Myocyte (in vitro differentiated cells): ENCODE results near the gene KAT6B. TPM values are rescaled to one million over a fixed set of nuclear protein-coding genes. Genes with fewer than 3 reads are reported as not detected.
"Not testable (repeated sequence)": the region's sequence is repeated elsewhere in the genome, so short reads cannot be mapped to it uniquely, and the experiment has no call there.

Experiments
- DNase-seq: peaks from one replicate; pipeline ENCODE4 v3.0.0-alpha.2; 2012; ENCODE audit warnings: low read depth
- total RNA-seq: library from RNA; depleted of rRNA; stranded (reverse); fragments of >200 nt; gene quantifications from 2 replicates; pipeline ENCODE4 v1.2.3, GENCODE V29; 2014

KAT6B gene
- total RNA-seq, 1 donor from 2014 or later, result 13.1 TPM

- no peak for DNase-seq
These were observed 207.2 kb downstream of the KAT6B start for GRCh38 chr10:75033399-75034130.

GRCh38 chr10:75034131-75034512, 207.7 kb downstream of the KAT6B start:
- DNase-seq, result no peak

DNA sequence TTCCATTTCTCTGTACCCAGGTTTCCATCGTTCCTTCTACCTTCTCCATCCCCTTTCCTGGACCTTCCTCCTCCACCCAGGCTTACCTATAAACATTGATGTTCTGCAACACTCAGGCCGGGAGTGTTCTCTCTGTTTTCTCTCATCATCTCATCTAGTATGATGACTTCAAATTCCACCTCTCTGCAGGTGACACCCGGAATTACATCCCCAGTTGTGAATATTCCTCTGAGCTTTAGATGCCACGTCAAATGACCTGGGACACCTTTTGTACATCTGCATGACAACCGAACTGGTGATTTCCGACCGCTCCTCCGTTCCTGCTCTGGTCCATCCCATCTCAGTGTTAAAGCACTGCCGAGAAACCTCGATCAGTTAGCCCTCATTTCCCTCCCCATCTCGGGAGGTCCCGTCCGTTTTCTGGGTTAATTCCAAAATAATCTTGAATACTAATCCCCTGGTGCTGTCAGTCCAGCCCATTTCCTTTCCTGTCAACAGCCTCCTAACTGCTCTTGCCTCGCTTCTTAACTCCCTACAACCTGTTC, 208.4 kb downstream of the KAT6B start:
- no peak for DNase-seq

- DNase-seq, result peak; percentile 43
These were observed 209.7 kb downstream of the KAT6B start for GRCh38 chr10:75035975-75036708.

DNA sequence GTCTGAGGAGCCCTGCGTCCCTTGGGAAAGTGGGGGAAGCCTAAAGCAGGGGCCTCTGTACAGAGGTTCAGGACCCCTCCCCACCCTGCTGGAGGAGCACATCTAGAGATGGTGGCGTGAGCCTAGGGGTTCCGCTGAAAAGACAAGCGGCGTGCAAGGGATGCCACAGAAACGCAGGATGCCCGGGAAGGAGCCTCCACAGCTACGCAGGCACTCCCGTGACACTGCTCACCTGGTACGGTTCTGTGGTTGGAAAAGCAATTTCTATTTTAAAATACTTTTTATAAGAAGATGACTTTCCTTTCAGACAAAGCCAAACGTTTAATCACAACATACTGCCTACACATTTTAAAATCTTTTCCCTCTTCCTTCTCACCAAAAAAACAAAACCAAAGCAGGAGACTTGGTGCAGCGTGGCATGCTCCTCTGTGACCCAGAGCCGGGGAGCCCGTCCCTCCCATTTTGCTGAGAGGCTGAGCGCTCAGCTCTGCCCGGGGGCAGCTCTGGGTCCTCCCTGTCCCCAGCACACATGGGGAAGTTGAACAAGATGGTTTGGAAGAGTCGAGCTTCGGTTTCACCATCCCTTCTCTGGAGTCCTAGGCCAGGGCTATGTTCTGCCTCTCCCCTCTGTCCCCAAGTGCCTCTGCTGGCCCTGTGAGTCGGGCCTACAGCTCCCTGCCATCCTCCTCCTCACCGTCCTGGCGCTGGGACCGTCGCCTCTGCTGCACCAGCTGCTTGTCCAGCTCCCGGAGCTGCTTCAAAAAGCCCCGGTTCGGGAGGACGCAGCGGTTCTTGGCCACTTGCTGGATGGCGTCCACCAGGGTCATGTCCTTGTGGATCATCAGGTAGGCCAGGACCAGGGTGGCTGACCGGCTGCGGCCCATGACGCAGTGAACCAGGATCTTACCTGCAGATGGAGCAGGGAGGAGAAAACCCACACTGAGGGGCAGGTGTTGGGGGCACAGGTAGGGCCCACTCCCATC, 211.1 kb downstream of the KAT6B start:
- DNase-seq, result no peak

DNA sequence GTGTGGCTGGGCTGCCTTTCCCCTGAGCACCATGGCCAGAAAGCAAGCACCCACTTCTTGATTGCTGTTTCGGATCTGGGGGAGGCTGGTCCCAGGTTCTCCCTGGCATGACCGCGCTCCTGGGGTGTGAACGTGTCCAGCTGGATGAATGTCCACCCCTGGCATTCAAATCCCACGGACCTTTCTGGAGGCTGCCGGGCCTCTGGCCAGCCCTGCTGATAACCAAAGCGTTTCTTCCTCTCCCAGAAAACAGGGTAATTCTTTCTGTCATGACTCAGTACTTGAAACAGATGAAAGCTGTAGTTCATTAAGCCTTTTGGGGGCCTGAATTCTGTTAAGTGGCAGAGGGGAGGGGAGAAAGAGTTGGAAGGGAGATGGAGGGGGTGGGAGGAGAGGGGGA, 211.9 kb downstream of the KAT6B start:
- no peak for DNase-seq

GRCh38 chr10:75040576-75040975, 214.2 kb downstream of the KAT6B start:
- DNase-seq, result peak; percentile 87

DNA sequence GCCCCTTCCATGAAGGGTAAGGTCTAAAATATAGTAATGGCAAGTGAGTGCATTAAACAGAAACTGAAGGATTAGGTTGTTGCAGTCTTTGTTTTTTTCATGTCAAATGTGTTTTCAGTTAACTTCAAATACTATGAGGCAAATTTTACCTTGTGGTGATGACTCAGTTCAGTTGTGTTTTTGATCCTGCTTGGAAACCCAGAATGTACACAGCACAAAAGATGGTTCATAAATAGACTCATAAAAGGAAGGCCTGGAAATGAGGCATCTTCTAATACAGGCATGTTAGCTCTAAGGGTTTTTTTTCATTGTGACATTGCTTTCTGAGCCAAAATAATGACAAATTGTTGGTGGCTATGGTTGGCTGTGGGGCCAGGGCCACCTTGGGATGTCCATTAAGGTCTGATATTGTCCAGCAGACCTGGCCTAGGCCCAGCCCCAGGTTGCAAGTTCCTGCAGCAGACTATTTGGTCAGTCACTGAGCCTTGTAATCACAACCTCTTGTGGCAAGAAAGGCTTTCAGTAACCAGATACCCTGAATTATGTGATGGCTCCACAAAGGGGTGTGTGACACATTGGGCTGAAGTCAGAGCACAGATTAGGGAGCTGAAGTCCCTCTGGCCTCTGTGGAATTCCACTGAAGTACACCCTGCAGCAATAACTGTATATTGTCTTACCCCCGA, 216.0 kb downstream of the KAT6B start:
- DNase-seq, result peak; percentile 94

GRCh38 chr10:75043256-75044131, 217.1 kb downstream of the KAT6B start:
- DNase-seq, result no peak

DNA sequence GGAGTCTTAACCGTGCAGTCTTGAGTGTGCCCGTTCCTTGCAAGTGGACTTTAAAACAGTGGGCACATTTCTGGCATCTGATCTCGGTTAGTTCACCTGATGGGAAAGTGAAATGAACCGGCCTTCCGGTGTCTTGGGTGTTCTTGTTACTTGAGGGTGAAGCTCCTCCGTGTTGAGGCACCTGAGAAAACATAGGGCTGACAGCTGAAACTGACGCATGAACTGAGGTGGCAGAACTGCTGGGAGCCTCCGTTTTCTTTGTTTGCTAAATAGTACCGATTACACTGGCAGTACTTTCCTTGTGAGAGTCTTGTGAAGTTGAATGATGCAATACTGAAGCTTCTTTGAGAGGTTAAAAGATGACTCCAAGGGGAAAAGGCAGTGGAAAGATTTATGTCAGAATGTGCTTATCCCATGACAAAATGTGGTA, 222.3 kb downstream of the KAT6B start:
- DNase-seq, result no peak

GRCh38 chr10:75049316-75050148, 223.1 kb downstream of the KAT6B start:
- DNase-seq, result no peak

GRCh38 chr10:75050149-75050919, 223.9 kb downstream of the KAT6B start:
- DNase-seq, result no peak

DNA sequence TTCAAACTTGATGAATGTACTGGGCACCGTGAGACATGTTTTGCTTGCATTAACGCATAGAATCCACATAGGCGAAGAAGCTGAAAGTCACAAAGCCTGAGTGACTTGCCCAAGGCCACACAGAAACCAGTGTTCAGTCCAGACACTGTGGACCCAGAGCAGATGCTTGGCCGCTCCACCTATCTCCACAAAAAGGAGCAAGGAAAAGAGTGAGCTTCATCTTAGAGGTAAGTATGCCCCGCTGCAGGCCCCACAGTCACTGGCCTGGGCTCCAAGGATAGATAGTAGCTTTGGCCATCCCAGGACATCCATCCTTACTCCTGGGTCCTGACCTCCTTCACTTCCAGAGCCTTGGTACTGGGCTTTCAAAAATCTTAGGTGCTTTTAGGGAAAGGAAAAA, 224.9 kb downstream of the KAT6B start:
- DNase-seq, result no peak

DNA sequence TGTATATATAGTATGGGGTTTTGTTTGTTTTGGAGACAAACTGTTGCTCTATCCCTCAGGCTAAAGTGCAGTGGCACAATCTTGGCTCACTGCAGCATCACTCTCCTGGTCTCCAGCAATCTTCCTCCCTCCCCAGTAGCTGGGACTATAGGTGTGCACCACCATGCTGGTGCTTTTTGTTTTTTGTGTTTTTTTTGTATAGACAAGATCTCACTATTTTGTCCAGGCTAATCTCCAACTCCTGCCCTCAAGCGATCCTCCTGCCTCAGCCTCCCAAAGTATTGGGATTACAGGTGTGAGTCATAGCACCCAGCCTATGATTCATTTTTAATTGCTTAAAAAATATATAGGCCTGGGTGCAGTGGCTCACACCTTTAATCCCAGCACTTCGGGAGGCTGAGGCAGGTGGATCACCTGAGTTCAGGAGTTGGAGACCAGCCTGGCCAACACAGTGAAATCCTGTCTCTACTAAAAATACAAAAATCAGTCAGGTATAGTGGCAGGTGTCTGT, 229.6 kb downstream of the KAT6B start:
- not testable (repeated sequence) for DNase-seq

- no peak for DNase-seq
These were observed 231.3 kb downstream of the KAT6B start for GRCh38 chr10:75057680-75058079.

DNA sequence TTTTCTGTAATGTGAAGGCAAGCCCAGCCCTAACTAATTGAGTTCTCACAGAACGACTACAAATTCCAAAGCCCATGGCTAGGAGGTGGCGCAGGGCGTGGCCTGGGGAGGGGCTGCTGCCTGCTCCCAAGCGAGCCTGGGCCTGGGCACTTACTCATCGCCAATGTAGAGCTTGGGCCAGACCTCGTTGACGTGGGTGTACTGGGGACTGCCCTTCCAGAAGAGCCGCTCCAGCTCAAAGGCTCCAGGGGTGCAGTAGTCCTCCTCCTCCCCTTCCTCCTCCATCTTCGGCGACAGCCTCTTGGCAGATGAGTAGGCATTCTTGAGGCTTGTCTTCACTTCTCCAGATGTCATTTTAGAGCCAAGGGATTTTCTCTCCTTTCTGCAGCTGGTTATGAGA, 231.8 kb downstream of the KAT6B start:
- no peak for DNase-seq

DNA sequence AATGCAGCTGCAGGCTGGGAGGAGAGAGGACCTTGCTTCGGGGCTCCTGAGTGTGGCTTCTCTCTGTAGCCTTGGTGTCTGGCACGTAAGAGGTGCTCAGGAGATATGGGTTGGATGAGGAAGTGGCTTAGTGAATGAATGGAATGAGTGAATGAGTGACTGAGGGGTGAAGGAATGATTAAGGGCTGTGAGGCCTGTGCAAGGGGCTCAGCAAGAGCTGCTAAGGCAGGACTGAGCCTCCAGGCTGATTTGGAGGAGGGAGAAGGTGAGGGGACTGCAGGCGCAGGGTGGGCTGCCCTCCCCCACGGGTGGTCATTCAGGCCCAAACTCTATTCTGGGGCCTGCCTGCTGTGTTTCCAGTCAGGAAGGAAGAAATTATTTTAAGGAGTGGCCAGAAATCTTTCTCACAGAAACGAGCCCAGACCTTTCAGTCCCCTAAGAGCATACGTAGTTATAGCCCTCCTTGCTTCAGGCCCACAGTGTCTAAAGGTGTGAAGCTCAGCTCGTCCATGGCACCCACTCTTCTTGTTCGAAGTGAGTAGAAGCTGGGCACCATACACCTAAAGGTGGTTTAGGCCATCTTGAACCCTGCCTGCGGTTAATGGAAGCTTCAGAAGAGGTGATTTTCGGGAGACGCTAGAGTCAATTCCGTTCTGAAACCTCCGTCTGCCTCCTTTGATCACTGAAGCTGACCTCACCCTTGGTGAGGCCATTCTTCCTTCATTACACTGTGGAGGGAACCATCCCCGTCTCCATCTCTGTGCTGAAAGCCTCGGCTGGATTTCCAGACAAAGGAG, 235.5 kb downstream of the KAT6B start:
- DNase-seq, result no peak
